ENCODE results near the gene APBB1IP. TPM values are rescaled to one million over a fixed set of nuclear protein-coding genes. Genes with fewer than 3 reads are reported as not detected.
"Not testable (repeated sequence)": the region's sequence is repeated elsewhere in the genome, so short reads cannot be mapped to it uniquely, and the experiment has no call there.

The APBB1IP gene, protein sequence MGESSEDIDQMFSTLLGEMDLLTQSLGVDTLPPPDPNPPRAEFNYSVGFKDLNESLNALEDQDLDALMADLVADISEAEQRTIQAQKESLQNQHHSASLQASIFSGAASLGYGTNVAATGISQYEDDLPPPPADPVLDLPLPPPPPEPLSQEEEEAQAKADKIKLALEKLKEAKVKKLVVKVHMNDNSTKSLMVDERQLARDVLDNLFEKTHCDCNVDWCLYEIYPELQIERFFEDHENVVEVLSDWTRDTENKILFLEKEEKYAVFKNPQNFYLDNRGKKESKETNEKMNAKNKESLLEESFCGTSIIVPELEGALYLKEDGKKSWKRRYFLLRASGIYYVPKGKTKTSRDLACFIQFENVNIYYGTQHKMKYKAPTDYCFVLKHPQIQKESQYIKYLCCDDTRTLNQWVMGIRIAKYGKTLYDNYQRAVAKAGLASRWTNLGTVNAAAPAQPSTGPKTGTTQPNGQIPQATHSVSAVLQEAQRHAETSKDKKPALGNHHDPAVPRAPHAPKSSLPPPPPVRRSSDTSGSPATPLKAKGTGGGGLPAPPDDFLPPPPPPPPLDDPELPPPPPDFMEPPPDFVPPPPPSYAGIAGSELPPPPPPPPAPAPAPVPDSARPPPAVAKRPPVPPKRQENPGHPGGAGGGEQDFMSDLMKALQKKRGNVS
- 1 to 10 TPM; 2.3 to 4.0 TPM for total RNA-seq

DNA sequence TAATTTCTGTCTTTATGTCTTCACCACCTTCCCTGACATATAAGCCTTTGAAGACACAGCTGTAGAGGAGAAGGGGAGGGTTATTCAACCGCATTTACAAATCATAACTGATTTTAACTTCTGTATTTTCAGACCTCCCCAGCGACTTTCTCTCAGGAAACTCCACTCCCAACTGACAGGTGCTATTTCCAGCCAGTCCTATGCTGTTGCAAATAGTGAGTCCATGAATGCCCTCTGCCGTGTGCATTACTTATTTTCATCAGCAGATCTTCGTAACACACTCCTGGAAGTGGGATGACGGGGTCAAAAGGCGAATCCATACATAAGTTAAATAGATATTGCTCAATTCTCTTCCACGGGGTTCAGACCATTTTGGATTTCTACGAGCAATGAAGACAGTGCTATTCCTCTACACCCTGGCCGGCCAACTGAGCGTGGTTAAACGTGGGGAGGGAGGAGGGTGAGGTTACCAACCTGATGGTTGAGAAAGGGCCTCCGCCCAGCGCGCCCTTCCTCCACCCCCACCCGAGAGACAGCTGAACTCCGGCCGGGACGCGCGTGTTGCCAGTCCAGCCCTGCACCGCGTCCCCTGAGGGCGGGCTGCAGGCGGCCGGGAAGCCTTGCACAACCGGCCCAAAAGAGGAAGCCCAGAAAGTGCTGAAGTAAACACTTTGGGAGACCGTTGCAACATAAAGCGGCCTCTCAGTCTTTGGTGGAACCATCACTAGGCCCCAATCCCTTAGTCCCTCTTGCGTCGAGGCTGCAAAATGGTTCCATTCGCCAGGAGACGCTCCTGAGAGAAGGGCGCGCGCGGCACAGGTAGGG is at the start of gene APBB1IP:
TSS of gene APBB1IP (plus strand) at position 705 of the 825 bp plus-strand sequence. CDS start 53,986 bp downstream, outside the sequence.
- intact Hi-C loops (cut with DNase I), result no loop called here
- 14 to 40% methylated on average over 33 to 36 of the region's 36 CpGs for WGBS, 2 donors
- Histone ChIP-seq H3K4me1 (no peaks in the 10 kb centered on the region), H3K27me3 (no peaks in the 10 kb centered on the region), H3K36me3 (replicated peaks in 1 of 2; ENCODE audit: insufficient read depth in 1 of 2, low read depth in 2 of 2) (no peaks in the 10 kb centered on the region), H3K4me3 (no peak within 1 kb of the TSS), H3K27ac (peak within 1 kb of the TSS in 3 of 4 donors; percentile 16 to 83 (median 62)), H3K9me3 (no peaks in the 10 kb centered on the region)
- ATAC-seq (peak; percentile 45), DNase-seq (peak; percentile 17 to 80 (median 35))
- TF ChIP-seq POLR2A (IDR thresholded peaks at IDR 0.05) (peak in 1 of 3 donors; percentile 49), CTCF (IDR thresholded peaks at IDR 0.05) (no peak)

DNA sequence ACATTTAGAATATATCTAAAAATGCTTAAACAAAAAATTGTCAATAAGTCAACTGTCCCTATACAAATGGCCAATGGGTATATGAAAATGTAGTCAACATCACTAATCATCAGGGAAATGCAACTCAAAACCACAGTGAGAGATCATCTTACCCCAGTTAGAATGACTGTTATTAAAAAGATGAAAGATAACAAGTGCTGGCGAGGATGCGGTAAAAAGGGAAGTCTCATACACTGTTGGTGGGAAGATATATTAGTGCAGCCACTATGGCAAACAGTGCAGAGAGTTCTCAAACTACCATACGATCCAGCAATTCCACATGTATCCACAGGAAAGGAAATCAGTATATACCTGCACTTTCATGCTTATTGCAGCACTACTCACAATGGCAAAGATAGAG is 48.6 kb upstream of the APBB1IP start:
- intact Hi-C loops (cut with DNase I), result no loop called here
- Histone ChIP-seq H3K27me3 (no peaks in the 10 kb centered on the region), H3K4me1 (no peaks in the 10 kb centered on the region), H3K36me3 (replicated peaks in 1 of 2; ENCODE audit: insufficient read depth in 1 of 2, low read depth in 2 of 2) (no peaks in the 10 kb centered on the region), H3K9me3 (no peaks in the 10 kb centered on the region), H3K27ac (no peak overlapping the region), H3K4me3 (no peak overlapping the region)
- DNase-seq (no peak), ATAC-seq (no peak)
- TF ChIP-seq POLR2A (IDR thresholded peaks at IDR 0.05) (no peak), CTCF (IDR thresholded peaks at IDR 0.05) (no peak)
- 78 to 84% methylated on average over 3 of the region's 3 CpGs for WGBS, 2 donors

DNA sequence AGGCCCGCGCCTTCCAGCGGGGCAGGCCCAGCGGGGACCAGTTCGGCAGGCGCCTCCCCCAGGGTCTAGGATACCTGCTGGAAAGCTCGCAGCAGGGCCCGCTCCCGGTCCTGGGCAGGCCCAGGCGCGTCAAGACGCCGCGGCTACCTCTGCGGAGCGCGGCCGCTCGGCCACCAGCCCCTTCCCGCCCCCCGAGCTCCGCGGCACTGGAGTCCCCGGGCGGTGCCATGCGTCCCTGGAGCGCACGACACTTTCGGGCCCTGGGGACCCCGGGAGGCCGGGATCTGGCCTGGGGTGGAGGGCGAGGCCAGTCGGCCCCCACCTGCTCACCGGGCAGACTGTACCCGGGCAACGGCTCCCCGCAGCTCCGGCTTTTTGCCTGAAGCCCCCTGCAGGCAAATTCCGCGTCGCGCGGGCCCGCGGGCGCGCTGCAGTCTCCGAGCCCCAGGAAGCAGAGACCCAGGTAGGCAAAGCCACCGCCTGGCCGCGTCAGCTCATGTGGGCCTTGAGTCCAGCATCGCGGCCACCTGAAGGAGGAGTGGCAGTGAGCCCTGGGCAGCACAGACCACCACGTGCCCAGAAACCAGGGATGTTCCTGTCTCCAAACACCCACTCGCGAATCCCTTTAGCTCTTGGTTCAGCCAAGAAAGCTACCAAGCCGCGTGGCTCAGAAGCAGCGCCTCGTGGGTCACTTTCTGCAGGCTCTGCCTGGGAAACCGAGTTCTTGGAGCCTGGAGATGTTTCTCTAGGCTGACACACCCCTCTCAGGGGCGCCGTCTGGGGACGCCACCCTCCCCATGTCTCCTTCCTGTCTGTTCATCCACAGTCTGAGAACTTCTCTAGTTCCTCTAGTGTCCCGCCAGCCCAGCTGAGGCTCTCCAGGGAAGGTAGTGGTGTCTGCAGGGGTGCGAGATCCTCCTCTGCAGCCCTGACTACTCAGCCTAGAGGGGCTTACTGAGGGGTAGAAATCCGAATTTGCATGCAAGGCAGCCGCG is 46.1 kb upstream of the APBB1IP start:
- ATAC-seq, result no peak

GRCh38 chr10:26398353-26398752 is 39.8 kb upstream of the APBB1IP start:
- H3K4me3 ChIP-seq; intact Hi-C loops (cut with DNase I); H3K27ac ChIP-seq; H3K9me3 ChIP-seq; H3K36me3 ChIP-seq (replicated peaks in 1 of 2; ENCODE audit: insufficient read depth in 1 of 2, low read depth in 2 of 2); ATAC-seq; H3K27me3 ChIP-seq; DNase-seq; H3K4me1 ChIP-seq: not testable (repeated sequence)
- 61 to 67% methylated on average over 2 of the region's 2 CpGs for WGBS, 2 donors

More for the DNA sequence above, 46.1 kb upstream of the APBB1IP start:
- Histone ChIP-seq H3K36me3 (replicated peaks in 1 of 2; ENCODE audit: insufficient read depth in 1 of 2, low read depth in 2 of 2) (no peaks in the 10 kb centered on the region), H3K27ac (no peak overlapping the region), H3K27me3 (no peaks in the 10 kb centered on the region), H3K4me1 (no peaks in the 10 kb centered on the region), H3K4me3 (no peak overlapping the region), H3K9me3 (no peaks in the 10 kb centered on the region)
- DNase-seq, result no peak
- TF ChIP-seq CTCF (IDR thresholded peaks at IDR 0.05) (no peak), POLR2A (IDR thresholded peaks at IDR 0.05) (no peak)
- 11 to 42% methylated on average over 16 to 67 of the region's 69 CpGs for WGBS, 2 donors
- intact Hi-C loops (cut with DNase I), result no loop called here
